SKM-1 treated with dmso at 0.1 percent for 144 hours (cell line): ENCODE results near the gene FAM131B.

Experiments
- DNase-seq: peaks from one replicate; lab custom pipeline; 2025; ENCODE audit not compliant: unreplicated experiment; lab: John Stamatoyannopoulos, UW

Gene FAM131B

GRCh38 chr7:143360788-143361551, 1.5 kb downstream of the FAM131B start:
- no peak for DNase-seq

GRCh38 chr7:143359771-143360353, 2.7 kb downstream of the FAM131B start:
- no peak for DNase-seq

- no peak for DNase-seq
Observed at GRCh38 chr7:143358626-143359025, 3.9 kb downstream of the FAM131B start.

- no peak for DNase-seq
Observed at GRCh38 chr7:143356414-143357050, 6.0 kb downstream of the FAM131B start.

- no peak for DNase-seq
Observed at GRCh38 chr7:143355450-143356385, 6.8 kb downstream of the FAM131B start.

GRCh38 chr7:143354965-143355364, 7.5 kb downstream of the FAM131B start:
- no peak for DNase-seq

GRCh38 chr7:143354376-143354775, 8.1 kb downstream of the FAM131B start:
- DNase-seq, result no peak

GRCh38 chr7:143352531-143353002, 9.9 kb downstream of the FAM131B start:
- DNase-seq, result no peak

- no peak for DNase-seq
Observed at GRCh38 chr7:143351574-143351973, 10.9 kb downstream of the FAM131B start.

- DNase-seq, result no peak
Observed at GRCh38 chr7:143351060-143351459, 11.5 kb downstream of the FAM131B start.

GRCh38 chr7:143347950-143348349, 14.6 kb downstream of the FAM131B start:
- DNase-seq, result no peak

- DNase-seq, result no peak
Observed at GRCh38 chr7:143346018-143346417, 16.5 kb downstream of the FAM131B start.

- no peak for DNase-seq
Observed at GRCh38 chr7:143345428-143345900, 17.0 kb downstream of the FAM131B start.

- DNase-seq, result no peak
Observed at GRCh38 chr7:143343596-143343995, 18.9 kb downstream of the FAM131B start.

GRCh38 chr7:143341842-143342241, 20.7 kb downstream of the FAM131B start:
- DNase-seq, result no peak

- no peak for DNase-seq
Observed at GRCh38 chr7:143337216-143337615, 25.3 kb downstream of the FAM131B start.

- no peak for DNase-seq
Observed at GRCh38 chr7:143334244-143334643, 28.3 kb downstream of the FAM131B start.

- no peak for DNase-seq
Observed at GRCh38 chr7:143331179-143331801, 31.2 kb downstream of the FAM131B start.

GRCh38 chr7:143329471-143330170, 32.9 kb downstream of the FAM131B start:
- no peak for DNase-seq

- no peak for DNase-seq
Observed at GRCh38 chr7:143327903-143328302, 34.6 kb downstream of the FAM131B start.
